HepG2 (cell line): ENCODE results near the gene PCGF3. TPM values are rescaled to one million over a fixed set of nuclear protein-coding genes. Genes with fewer than 3 reads are reported as not detected.

Experiments used
- CHD2 ChIP-seq: IDR thresholded peaks from 2 replicates; pipeline ENCODE4 v1.6.1; 2011; ENCODE audit warnings: low read depth, low read length, improper control_type of control experiment
- DMAP1 ChIP-seq: IDR thresholded peaks from 2 replicates; pipeline ENCODE4 v1.6.1; 2016
- FOXP1 ChIP-seq, 2 experiments: fragments of 450-650 bp in 1 of 2; IDR thresholded peaks; 2 replicates each; pipeline ENCODE4 v1.6.1; 2017 to 2018; ENCODE audit warnings: antibody characterized with exemption in 1 of 2
- HMG20B ChIP-seq: conservative IDR thresholded peaks from 2 replicates; pipeline ENCODE4 v1.6.1; 2016; ENCODE audit warnings: missing genetic modification reagents, missing compliant biosample characterization
- HNF4A ChIP-seq: sonication (generic); formaldehyde crosslinking; IDR thresholded peaks from 2 replicates; pipeline ENCODE4 v1.4.0; 2020; ENCODE audit warnings: missing genetic modification reagents
- KMT2B ChIP-seq: IDR thresholded peaks from 2 replicates; pipeline ENCODE4 v1.6.1; 2016; ENCODE audit warnings: missing genetic modification reagents, missing compliant biosample characterization
- MED1 ChIP-seq: sonication (generic); formaldehyde crosslinking; IDR thresholded peaks from 2 replicates; pipeline ENCODE4 v1.4.0; 2020; ENCODE audit warnings: missing genetic modification reagents
- MIER3 ChIP-seq: IDR thresholded peaks from 2 replicates; pipeline ENCODE4 v1.6.1; 2016; ENCODE audit warnings: missing compliant biosample characterization, borderline replicate concordance
- NCOA2 ChIP-seq: sonication (generic); formaldehyde crosslinking; IDR thresholded peaks from 2 replicates; pipeline ENCODE4 v1.8.0; 2022; ENCODE audit warnings: inconsistent platforms
- RCOR2 ChIP-seq: IDR thresholded peaks from 2 replicates; pipeline ENCODE4 v1.6.1; 2016; ENCODE audit warnings: missing biosample characterization, missing genetic modification reagents
- RXRA ChIP-seq: sonication (generic); formaldehyde crosslinking; IDR thresholded peaks from 2 replicates; pipeline ENCODE4 v1.5.1; 2020; ENCODE audit warnings: missing genetic modification reagents
- SMARCE1 ChIP-seq: fragments of 450-650 bp; IDR thresholded peaks from 2 replicates; pipeline ENCODE4 v1.6.1; 2017; ENCODE audit warnings: borderline replicate concordance
- SNAPC2 ChIP-seq: sonication (generic); formaldehyde crosslinking; IDR thresholded peaks from 2 replicates; pipeline ENCODE4 v1.8.1; 2022; ENCODE audit warnings: mild to moderate bottlenecking, missing genetic modification reagents
- ZBTB38 ChIP-seq: sonication (generic); formaldehyde crosslinking; IDR thresholded peaks from 2 replicates; pipeline ENCODE4 v1.5.1; 2020; ENCODE audit warnings: mild to moderate bottlenecking, missing genetic modification reagents
- ZFX ChIP-seq: sonication (generic); formaldehyde crosslinking; IDR thresholded peaks from 2 replicates; pipeline ENCODE4 v1.4.0; 2020; ENCODE audit warnings: mild to moderate bottlenecking, low read depth, missing genetic modification reagents, moderate library complexity
- ZNF3 ChIP-seq: IDR thresholded peaks from 2 replicates; pipeline ENCODE4 v1.7.0; 2017; ENCODE audit warnings: inconsistent platforms
- ZNF331 ChIP-seq: sonication (generic); formaldehyde crosslinking; IDR thresholded peaks from 2 replicates; pipeline ENCODE4 v1.4.0; 2020; ENCODE audit warnings: missing genetic modification reagents
- ZNF350 ChIP-seq: sonication (generic); formaldehyde crosslinking; IDR thresholded peaks from 2 replicates; pipeline ENCODE4 v1.4.0; 2020; ENCODE audit warnings: mild to moderate bottlenecking, low read depth, missing genetic modification reagents, borderline replicate concordance
- ZNF382 ChIP-seq: sonication (generic); formaldehyde crosslinking; IDR thresholded peaks from 2 replicates; pipeline ENCODE4 v1.5.0; 2020; ENCODE audit warnings: missing genetic modification reagents, mild to moderate bottlenecking, borderline replicate concordance
- ZNF432 ChIP-seq: sonication (generic); formaldehyde crosslinking; IDR thresholded peaks from 2 replicates; pipeline ENCODE4 v1.5.0; 2020; ENCODE audit warnings: missing genetic modification reagents, mild to moderate bottlenecking, borderline replicate concordance
- ZNF556 ChIP-seq: sonication (generic); formaldehyde crosslinking; IDR thresholded peaks from 2 replicates; pipeline ENCODE4 v1.4.0; 2020; ENCODE audit warnings: mild to moderate bottlenecking, missing genetic modification reagents, borderline replicate concordance
- ZNF569 ChIP-seq: sonication (generic); formaldehyde crosslinking; IDR thresholded peaks from 2 replicates; pipeline ENCODE4 v1.5.0; 2020; ENCODE audit warnings: mild to moderate bottlenecking, missing genetic modification reagents, moderate library complexity, borderline replicate concordance
- ZNF652 ChIP-seq: IDR thresholded peaks from 2 replicates; pipeline ENCODE4 v1.6.1; 2016; ENCODE audit warnings: low read depth, borderline replicate concordance
- ZNF724P ChIP-seq: sonication (generic); formaldehyde crosslinking; IDR thresholded peaks from 2 replicates; pipeline ENCODE4 v1.8.0; 2022; ENCODE audit warnings: missing genetic modification reagents, borderline replicate concordance
- ZNF746 ChIP-seq: sonication (generic); formaldehyde crosslinking; IDR thresholded peaks from 2 replicates; pipeline ENCODE4 v1.8.0; 2022; ENCODE audit warnings: mild to moderate bottlenecking, missing genetic modification reagents
- ZNF780A ChIP-seq: sonication (generic); formaldehyde crosslinking; IDR thresholded peaks from 2 replicates; pipeline ENCODE4 v1.8.0; 2022; ENCODE audit warnings: mild to moderate bottlenecking, missing genetic modification reagents, moderate library complexity
- ZNF878 ChIP-seq: sonication (generic); formaldehyde crosslinking; IDR thresholded peaks from 2 replicates; pipeline ENCODE4 v1.8.1; 2023; ENCODE audit warnings: mild to moderate bottlenecking, missing genetic modification reagents, moderate library complexity
- polyA plus RNA-seq, 8 experiments: library from polyadenylated mRNA; depleted of rRNA in 3 of 8; stranded (reverse) in 7 of 8; unstranded in 1 of 8; fragments of >200 nt; fragmentation: Illumina TruSeq in 4 of 8; extraction: Trizol in 4 of 8; gene quantifications; 2 replicates each; pipeline versions ENCODE4 v1.2.1 to v1.2.3, GENCODE V29; 2011 to 2016; ENCODE audit warnings: low read depth in 4 of 8, missing spikeins in 1 of 8, mixed read lengths in 1 of 8; ENCODE audit not compliant: insufficient read depth in 1 of 8
- total RNA-seq, 5 experiments: library from RNA; depleted of rRNA; stranded (reverse); fragments of >200 nt; fragmentation: Illumina TruSeq; extraction: Trizol; gene quantifications; 2 replicates each; pipeline ENCODE4 v1.2.3, GENCODE V29; 2016; ENCODE audit warnings: low read depth in 1 of 5
- TF ChIP-seq, protein P1 (sequence below): sonication (generic); formaldehyde crosslinking; IDR thresholded peaks from 2 replicates; pipeline ENCODE4 v1.4.0; 2020; ENCODE audit warnings: missing genetic modification reagents
- TF ChIP-seq, protein P2 (sequence below): sonication (generic); formaldehyde crosslinking; IDR thresholded peaks from 2 replicates; pipeline ENCODE4 v1.8.0; 2022; ENCODE audit warnings: mild to moderate bottlenecking, missing genetic modification reagents, moderate library complexity
- TF ChIP-seq, protein P3 (sequence below): IDR thresholded peaks from 2 replicates; pipeline ENCODE4 v1.6.1; 2018; ENCODE audit warnings: missing genetic modification reagents, mild to moderate bottlenecking, missing compliant biosample characterization

Gene PCGF3
- total and polyA plus RNA-seq, 2 of the 13 experiments (the other 11 are each of a cell fraction or from before 2014, with no cell fraction given) = 28.6 to 66.2 TPM

DNA sequence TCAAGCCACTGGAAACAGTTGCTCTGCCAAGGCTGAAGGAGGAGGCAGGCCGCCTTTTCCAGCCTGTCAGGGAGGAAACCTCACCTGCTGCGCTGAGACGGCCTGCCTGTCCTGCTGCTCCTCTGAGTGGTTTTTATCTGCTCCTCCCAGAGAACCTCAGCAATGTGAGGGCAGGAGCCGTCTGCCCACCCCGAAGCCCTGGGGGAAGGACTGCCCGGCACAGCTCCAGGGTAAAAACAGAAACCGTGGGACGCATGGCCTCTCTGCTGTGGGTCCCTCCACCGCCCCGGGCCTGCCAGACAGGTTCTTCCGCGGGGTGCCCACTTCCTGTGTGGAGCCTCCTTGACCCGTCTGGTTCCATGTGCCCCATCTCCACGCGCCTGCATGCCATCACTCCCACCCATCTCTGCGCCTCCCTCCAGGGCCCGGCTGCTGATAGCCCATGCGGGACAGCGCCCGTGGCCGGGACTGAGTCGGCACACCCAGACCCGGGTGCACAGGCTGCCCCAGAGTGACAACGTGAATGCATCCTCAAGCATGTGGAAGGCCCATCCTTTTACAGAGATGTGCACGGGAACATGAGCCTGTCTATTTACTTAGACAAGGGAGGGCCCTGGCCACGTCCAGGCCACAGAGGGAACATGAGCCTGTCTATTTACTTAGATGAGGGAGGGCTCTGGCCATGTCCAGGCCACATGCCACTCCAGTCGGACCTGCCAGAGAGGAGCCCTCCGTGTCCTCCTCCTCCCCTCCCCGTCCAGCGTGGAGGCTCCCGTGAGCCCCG is 12.7 kb upstream of the PCGF3 start (continued):
- TF ChIP-seq, protein P1, sequence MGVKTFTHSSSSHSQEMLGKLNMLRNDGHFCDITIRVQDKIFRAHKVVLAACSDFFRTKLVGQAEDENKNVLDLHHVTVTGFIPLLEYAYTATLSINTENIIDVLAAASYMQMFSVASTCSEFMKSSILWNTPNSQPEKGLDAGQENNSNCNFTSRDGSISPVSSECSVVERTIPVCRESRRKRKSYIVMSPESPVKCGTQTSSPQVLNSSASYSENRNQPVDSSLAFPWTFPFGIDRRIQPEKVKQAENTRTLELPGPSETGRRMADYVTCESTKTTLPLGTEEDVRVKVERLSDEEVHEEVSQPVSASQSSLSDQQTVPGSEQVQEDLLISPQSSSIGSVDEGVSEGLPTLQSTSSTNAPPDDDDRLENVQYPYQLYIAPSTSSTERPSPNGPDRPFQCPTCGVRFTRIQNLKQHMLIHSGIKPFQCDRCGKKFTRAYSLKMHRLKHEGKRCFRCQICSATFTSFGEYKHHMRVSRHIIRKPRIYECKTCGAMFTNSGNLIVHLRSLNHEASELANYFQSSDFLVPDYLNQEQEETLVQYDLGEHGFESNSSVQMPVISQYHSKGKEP = 0 out of 2 replicates have a peak, but pooled peaks have one; percentile 50
- TF ChIP-seq ZNF432 (CRISPR knock-in tag) (no peak), ZNF382 (CRISPR knock-in tag) (no peak), ZNF331 (CRISPR knock-in tag) (peak; percentile 75), NCOA2 (peak; percentile 75), ZNF724P (CRISPR knock-in tag) (no peak), HNF4A (CRISPR knock-in tag) (0 out of 2 replicates have a peak, but pooled peaks have one; percentile 19), HMG20B (CRISPR knock-in tag) (peak; percentile 40; the same call in 1 of the 2 replicates), CHD2 (no peak), MED1 (CRISPR knock-in tag) (peak; percentile 78), ZFX (peak; percentile 83), ZNF3 (CRISPR knock-in tag) (no peak), SMARCE1 (no peak), ZNF556 (CRISPR knock-in tag) (no peak), ZNF652 (CRISPR knock-in tag) (no peak; the same call in 1 of the 2 replicates), RXRA (peak; percentile 66), SNAPC2 (CRISPR knock-in tag) (no peak), ZNF569 (no peak), ZNF350 (CRISPR knock-in tag) (peak; percentile 74), ZNF878 (CRISPR knock-in tag) (no peak), RCOR2 (CRISPR knock-in tag) (0 out of 2 replicates have a peak, but pooled peaks have one; percentile 47), DMAP1 (CRISPR knock-in tag) (0 out of 2 replicates have a peak, but pooled peaks have one; percentile 39), FOXP1 (IDR thresholded peaks at IDR 0.05) (no peak), FOXP1 (CRISPR knock-in tag; IDR thresholded peaks at IDR 0.05) (peak; percentile 62), ZNF780A (CRISPR knock-in tag) (no peak), ZNF746 (CRISPR knock-in tag) (peak; percentile 90), KMT2B (CRISPR knock-in tag) (peak; percentile 50; the same call in 1 of the 2 replicates), MIER3 (CRISPR knock-in tag) (peak; percentile 86; the same call in 1 of the 2 replicates), ZBTB38 (CRISPR knock-in tag) (peak; percentile 71; the same call in 1 of the 2 replicates)
- TF ChIP-seq, protein P2, sequence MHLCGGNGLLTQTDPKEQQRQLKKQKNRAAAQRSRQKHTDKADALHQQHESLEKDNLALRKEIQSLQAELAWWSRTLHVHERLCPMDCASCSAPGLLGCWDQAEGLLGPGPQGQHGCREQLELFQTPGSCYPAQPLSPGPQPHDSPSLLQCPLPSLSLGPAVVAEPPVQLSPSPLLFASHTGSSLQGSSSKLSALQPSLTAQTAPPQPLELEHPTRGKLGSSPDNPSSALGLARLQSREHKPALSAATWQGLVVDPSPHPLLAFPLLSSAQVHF (CRISPR knock-in tag) = no peak
- TF ChIP-seq, protein P3, sequence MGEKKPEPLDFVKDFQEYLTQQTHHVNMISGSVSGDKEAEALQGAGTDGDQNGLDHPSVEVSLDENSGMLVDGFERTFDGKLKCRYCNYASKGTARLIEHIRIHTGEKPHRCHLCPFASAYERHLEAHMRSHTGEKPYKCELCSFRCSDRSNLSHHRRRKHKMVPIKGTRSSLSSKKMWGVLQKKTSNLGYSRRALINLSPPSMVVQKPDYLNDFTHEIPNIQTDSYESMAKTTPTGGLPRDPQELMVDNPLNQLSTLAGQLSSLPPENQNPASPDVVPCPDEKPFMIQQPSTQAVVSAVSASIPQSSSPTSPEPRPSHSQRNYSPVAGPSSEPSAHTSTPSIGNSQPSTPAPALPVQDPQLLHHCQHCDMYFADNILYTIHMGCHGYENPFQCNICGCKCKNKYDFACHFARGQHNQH (CRISPR knock-in tag) = peak; percentile 89
